Activated CD4-positive, alpha-beta T cell treated with anti-CD3 and anti-CD28 coated beads, Interleukin-2, amount 10 ng/mL, durations not matched to agents 24 days and 14 days (primary cell): ENCODE data around the gene P3H2. TPM values are rescaled to one million over a fixed set of nuclear protein-coding genes. Genes with fewer than 3 reads are reported as not detected.
A peak's percentile ranks its signal among the peaks of the same experiment; 100 is the strongest.
"Not testable (repeated sequence)": the region's sequence is repeated elsewhere in the genome, so short reads cannot be mapped to it uniquely, and the experiment has no call there.

Experiments
- DNase-seq: peaks from one replicate; pipeline ENCODE4 v3.0.0; 2022
- H3K27ac Mint-ChIP-seq: one replicate; pipeline ENCODE4 v1.8.0; 2022; ENCODE audit warnings: mild to moderate bottlenecking, mixed read lengths
- H3K27me3 Mint-ChIP-seq: one replicate; pipeline ENCODE4 v1.8.0; 2022; ENCODE audit warnings: mixed read lengths
- H3K36me3 Mint-ChIP-seq: one replicate; pipeline ENCODE4 v1.8.0; 2022; ENCODE audit warnings: low read depth, mild to moderate bottlenecking, mixed read lengths
- H3K4me1 Mint-ChIP-seq: one replicate; pipeline ENCODE4 v1.8.0; 2021; ENCODE audit warnings: mixed read lengths
- H3K4me3 Mint-ChIP-seq: one replicate; pipeline ENCODE4 v1.8.0; 2022; ENCODE audit warnings: mild to moderate bottlenecking, moderate library complexity, mixed read lengths
- H3K9me3 Mint-ChIP-seq: one replicate; pipeline ENCODE4 v1.8.0; 2021; ENCODE audit warnings: mixed read lengths
- intact Hi-C: fragments of 100-400 bp; cut with micrococcal nuclease; formaldehyde crosslinking; loops from one replicate; pipeline ENCODE4 v1.15.1; 2023
- total RNA-seq: library from RNA; stranded (reverse); gene quantifications from 2 replicates; pipeline ENCODE4 v1.2.3, GENCODE V29; 2022

The P3H2 gene
- total RNA-seq, 1 donor from 2014 or later, result not detected

DNA sequence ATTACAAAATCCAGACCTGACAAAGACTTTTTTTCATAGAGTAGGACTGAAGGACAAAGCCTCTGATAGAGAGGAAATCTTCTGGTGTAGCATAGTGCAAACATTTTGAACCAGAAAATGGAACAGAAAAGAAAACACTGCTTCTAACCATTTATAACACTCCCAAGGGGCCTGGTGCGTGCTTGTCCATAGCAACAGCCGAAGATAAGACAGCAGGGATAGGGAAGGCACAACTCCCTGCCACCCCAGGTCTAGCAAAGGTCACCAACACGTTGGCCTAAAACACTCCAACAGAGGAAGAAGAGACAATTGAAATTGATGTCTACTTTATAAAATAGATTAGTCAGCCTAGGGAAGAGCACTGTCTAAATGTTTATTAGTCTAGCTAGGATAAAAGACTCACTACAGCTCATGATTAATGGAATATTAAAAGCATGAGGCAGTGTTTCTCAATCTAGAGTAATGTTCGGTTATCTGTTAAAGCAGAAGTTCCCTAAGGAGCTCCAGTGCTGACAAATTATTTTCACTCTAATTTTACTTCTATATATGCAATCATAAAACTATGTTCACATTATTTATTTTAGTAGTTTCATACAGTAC lies 145.2 kb downstream of the P3H2 start:
- no peaks in the 10 kb centered on the region for H3K36me3 Mint-ChIP-seq
- H3K4me3 Mint-ChIP-seq, result no peak overlapping the region
- DNase-seq, result no peak
- H3K27me3 Mint-ChIP-seq, result peaks cover 18% of the 10 kb centered on the region
- no peaks in the 10 kb centered on the region for H3K4me1 Mint-ChIP-seq
- H3K27ac Mint-ChIP-seq, result no peak overlapping the region
- no peaks in the 10 kb centered on the region for H3K9me3 Mint-ChIP-seq
- intact Hi-C loops, result no loop called here

DNA sequence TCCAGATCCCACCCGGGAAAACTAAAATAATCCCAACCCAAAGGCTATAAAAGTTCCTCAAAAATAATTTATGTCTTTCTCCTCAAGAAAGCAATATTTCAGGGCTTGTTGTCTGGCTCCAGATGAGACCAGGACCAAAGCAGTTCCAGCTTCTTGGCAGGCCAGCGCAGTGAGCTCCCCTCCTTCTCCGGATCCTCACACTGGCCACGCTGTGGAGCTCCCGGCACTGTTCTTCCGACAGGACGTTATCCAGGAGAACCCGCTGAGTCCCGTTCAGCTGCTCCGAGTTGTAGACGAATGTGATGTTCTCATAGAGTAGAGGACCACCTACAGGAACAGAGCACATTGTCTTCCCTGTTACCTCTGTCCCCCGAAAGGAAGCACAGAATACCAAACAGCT lies 146.3 kb downstream of the P3H2 start:
- DNase-seq, result no peak
- H3K36me3 Mint-ChIP-seq, result no peaks in the 10 kb centered on the region
- no peak overlapping the region for H3K27ac Mint-ChIP-seq
- no peaks in the 10 kb centered on the region for H3K9me3 Mint-ChIP-seq
- no peaks in the 10 kb centered on the region for H3K4me1 Mint-ChIP-seq
- H3K27me3 Mint-ChIP-seq, result peaks cover 18% of the 10 kb centered on the region
- no peak overlapping the region for H3K4me3 Mint-ChIP-seq
- intact Hi-C loops, result no loop called here

DNA sequence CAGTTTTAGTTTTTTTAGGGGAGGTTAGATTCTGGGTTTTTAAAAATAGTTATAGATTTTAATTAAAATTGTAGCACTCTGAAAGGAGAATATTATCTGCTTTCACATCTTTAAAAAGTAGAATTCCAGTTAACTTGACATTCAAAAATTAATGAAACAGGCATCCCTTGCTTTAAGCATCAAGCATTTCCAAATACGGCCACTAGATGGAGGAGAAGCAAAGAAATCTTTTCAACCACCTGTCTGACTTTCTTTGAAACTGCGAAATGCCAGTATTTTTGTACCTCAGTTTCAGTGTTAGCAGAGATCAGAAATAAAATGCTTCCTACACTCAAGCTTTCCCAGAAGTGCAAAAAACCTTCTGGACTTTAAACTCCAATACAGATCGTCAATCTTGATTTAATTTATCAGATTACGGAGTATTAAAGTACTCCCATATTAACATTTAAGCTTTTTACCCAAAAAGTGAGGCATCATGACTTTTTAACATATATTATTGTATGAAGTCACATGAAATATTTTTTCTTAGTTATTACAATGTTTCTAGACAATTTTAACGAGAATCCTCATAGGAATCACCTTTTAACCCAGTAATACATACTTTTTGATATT lies 153.3 kb downstream of the P3H2 start:
- DNase-seq, result peak; percentile 81
- Mint-ChIP-seq H3K27ac (no peak overlapping the region), H3K36me3 (no peaks in the 10 kb centered on the region), H3K27me3 (peaks cover 15% of the 10 kb centered on the region), H3K4me3 (no peak overlapping the region), H3K9me3 (no peaks in the 10 kb centered on the region), H3K4me1 (peaks cover 6% of the 10 kb centered on the region)
- intact Hi-C loops, result loop anchor here (1.0 to 10.0 kb wide), 5 partner anchors 234 to 1083 kb away; partner anchors contain the start of gene CLDN1

DNA sequence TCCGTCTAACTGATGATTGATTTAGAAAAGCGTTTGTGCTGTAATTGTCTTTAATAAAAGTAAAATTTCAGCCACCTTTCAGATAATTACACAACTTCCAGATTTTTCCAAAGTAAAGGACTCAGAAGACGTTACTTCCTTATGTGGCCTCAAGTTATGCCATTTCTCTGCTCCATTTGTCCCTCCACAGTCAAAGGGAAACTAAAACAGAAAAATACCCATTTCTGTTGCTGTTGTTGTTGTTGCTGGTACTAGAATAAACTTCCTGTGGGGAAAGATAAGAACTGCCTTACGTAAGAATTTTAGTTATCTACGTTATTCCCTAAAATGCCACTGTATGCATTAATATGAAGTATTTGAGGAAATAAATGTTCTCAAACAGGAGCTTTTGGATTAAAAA lies 153.9 kb downstream of the P3H2 start:
- no peak overlapping the region for H3K27ac Mint-ChIP-seq
- peaks cover 15% of the 10 kb centered on the region for H3K27me3 Mint-ChIP-seq
- peaks cover 6% of the 10 kb centered on the region for H3K4me1 Mint-ChIP-seq
- H3K36me3 Mint-ChIP-seq, result no peaks in the 10 kb centered on the region
- intact Hi-C loops, result loop anchor here (1.0 to 10.0 kb wide), 5 partner anchors 234 to 1084 kb away; partner anchors contain the start of gene CLDN1
- H3K9me3 Mint-ChIP-seq, result no peaks in the 10 kb centered on the region
- no peak overlapping the region for H3K4me3 Mint-ChIP-seq
- no peak for DNase-seq

DNA sequence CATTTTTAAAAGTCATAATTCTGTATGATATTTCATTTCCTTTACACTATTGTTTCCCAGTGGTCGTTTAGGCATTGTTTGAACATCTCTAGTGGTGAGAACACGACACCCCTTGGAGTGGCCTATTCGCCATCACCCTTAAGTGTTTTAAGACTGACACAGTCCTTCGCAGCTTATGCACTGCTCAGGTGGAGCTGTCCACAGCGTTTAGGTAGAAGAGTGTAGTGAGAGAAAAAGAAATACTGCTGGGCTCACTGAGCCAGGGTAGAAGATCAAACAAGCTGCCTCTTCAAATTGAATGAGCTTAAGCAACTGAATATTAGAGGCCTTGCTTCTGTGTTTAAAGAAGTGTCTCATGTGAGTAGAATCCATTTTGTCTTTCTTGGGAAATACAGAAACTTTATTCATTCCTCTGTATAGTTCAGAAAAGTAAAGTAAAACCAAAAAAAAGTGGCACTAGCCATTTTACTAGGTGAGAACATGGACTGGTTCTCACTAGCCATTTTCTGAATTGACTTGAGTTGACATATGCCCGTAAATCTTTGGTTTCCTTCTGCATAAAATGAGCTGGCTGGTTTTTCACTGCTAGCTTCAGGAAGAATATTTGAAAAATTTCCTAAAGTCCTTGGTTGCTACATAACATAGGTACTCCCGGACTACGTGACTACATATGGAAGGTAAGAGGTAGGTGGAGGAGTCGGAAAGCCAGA lies 155.9 kb downstream of the P3H2 start:
- no peaks in the 10 kb centered on the region for H3K36me3 Mint-ChIP-seq
- DNase-seq, result no peak
- no peak overlapping the region for H3K27ac Mint-ChIP-seq
- no peaks in the 10 kb centered on the region for H3K9me3 Mint-ChIP-seq
- peaks cover 15% of the 10 kb centered on the region for H3K27me3 Mint-ChIP-seq
- intact Hi-C loops, result loop anchor here (10.0 kb wide), 1 partner anchor 730 kb away; no protein-coding TSS in a partner anchor
- peaks cover 15% of the 10 kb centered on the region for H3K4me1 Mint-ChIP-seq
- H3K4me3 Mint-ChIP-seq, result no peak overlapping the region

DNA sequence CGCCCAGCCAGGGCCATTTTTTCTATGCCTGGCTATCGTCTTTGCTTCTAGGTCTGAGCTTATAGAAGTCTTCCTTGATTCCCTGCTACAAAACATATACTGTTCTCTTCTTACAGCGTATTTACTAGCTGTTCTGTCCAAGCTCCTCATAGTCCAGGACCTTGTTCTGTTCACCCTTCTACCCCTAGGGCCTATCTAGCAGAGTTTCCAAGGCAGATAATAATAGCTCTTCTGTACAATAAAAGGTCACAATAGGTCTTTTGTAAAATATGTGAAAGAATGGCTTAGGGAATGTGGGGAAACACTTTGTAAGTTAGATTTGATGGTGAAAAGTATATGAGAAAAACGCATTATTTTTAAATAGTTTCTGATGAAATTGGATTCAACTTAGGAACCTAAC lies 158.2 kb downstream of the P3H2 start:
- Mint-ChIP-seq H3K4me1 (peaks cover 16% of the 10 kb centered on the region), H3K27ac (no peak overlapping the region), H3K4me3 (no peak overlapping the region), H3K27me3 (peaks cover 18% of the 10 kb centered on the region), H3K36me3 (no peaks in the 10 kb centered on the region), H3K9me3 (no peaks in the 10 kb centered on the region)
- no peak for DNase-seq
- intact Hi-C loops, result loop anchor here (10.0 kb wide), 1 partner anchor 732 kb away; no protein-coding TSS in a partner anchor

DNA sequence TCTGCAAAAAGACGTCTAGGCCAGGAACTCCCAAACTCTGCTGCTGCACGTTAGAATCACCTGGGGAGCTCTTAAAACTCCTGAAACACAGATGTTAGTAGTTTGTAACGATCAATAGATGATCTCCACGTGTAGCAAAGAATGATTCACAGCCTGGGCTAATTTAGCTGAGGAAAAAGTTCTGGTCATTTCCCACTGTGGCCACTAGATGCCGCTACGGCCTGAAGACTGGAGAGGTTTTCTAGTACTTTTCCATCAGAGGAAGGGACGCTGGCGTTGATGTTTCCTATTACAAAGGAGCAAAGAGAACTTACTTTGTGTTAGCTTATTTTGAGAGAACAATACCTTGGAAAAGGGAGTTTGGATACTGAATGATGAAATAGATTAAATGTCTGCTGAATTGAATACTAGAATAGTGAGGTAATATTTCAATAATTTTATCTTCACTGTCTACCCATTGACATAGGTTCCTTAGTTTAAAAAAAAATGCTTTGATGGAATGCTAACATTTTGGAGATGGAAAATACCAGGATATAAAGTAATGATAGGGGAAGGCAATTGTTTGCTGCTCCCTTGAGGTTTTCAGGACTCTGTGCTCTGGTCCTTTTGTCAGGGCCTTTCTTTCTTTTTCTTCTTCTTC lies 159.1 kb downstream of the P3H2 start:
- intact Hi-C loops, result loop anchor here (1.0 to 10.0 kb wide), 2 partner anchors 241 to 733 kb away; no protein-coding TSS in a partner anchor
- peaks cover 11% of the 10 kb centered on the region for H3K4me1 Mint-ChIP-seq
- no peak overlapping the region for H3K27ac Mint-ChIP-seq
- no peaks in the 10 kb centered on the region for H3K9me3 Mint-ChIP-seq
- no peaks in the 10 kb centered on the region for H3K36me3 Mint-ChIP-seq
- peaks cover 15% of the 10 kb centered on the region for H3K27me3 Mint-ChIP-seq
- no peak overlapping the region for H3K4me3 Mint-ChIP-seq
- peak; percentile 91 for DNase-seq

DNA sequence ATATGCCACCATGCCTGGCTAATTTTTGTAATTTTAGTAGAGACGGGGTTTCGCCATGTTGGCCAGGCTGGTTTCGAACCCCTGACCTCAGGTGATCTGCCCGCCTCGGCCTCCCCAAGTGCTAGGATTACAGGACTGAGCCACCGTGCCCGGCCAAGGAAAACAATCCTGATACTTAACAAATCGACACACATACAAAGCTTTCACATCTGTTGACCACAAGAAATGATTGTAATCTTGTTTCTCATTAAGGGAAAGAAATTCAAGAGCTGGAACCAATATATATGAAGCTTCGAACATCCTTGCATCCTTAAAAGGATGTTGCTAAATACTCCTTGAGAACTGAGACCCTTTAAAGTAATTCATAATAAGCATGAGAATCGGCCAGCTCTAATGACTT lies 159.6 kb downstream of the P3H2 start:
- not testable (repeated sequence) for H3K9me3 Mint-ChIP-seq, H3K36me3 Mint-ChIP-seq, DNase-seq, H3K27ac Mint-ChIP-seq, H3K4me3 Mint-ChIP-seq
- peaks cover 15% of the 10 kb centered on the region for H3K27me3 Mint-ChIP-seq
- H3K4me1 Mint-ChIP-seq, result peaks cover 11% of the 10 kb centered on the region
- intact Hi-C loops, result loop anchor here (1.0 to 10.0 kb wide), 2 partner anchors 241 to 734 kb away; no protein-coding TSS in a partner anchor

DNA sequence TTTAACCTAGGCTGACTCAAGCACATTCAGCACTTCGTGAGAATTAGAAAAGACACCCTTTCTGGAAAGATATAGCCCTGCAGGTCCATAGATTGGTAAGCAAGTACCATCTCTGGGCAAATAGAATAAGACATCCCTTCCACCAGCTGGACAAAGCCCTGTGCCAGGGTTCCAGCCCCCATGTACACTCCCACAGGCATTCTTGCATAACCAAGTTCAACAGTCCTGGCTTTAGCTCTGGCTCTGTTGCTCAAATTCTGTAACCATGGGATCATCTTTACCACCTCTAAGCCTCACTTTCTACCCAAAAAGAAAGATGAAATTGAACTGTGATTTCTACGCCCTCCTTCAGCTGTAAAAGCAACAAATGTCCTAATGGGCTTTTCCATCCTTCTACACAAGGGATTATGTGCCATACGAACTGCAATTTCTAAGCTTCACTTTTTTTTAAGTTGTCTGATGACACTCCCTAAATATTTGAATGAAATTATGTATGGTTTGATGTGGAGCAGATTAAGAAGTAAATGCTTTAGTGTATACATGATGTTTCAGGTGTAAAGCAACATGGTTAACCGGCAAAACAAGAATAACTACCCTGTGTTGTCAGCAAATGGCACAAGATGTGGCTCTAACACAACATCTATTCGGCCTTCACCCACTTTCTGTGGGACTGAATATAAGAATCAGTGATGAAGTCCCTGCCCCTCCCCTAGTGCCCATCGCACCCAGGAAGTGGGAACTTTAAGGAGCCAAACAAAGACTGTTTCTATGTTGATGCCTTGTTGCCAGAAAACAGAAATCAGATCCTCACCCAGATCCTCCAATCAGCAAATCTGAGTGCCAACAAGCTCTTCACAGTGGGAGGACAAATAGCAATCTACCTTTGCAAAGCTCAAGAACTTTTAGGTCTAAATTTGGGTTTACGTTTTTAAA lies 165.7 kb downstream of the P3H2 start:
- intact Hi-C loops, result no loop called here
- H3K4me1 Mint-ChIP-seq, result peaks cover 2% of the 10 kb centered on the region
- H3K27me3 Mint-ChIP-seq, result peaks cover 17% of the 10 kb centered on the region
- H3K27ac Mint-ChIP-seq, result no peak overlapping the region
- H3K36me3 Mint-ChIP-seq, result no peaks in the 10 kb centered on the region
- H3K9me3 Mint-ChIP-seq, result no peaks in the 10 kb centered on the region
- DNase-seq, result no peak
- no peak overlapping the region for H3K4me3 Mint-ChIP-seq

DNA sequence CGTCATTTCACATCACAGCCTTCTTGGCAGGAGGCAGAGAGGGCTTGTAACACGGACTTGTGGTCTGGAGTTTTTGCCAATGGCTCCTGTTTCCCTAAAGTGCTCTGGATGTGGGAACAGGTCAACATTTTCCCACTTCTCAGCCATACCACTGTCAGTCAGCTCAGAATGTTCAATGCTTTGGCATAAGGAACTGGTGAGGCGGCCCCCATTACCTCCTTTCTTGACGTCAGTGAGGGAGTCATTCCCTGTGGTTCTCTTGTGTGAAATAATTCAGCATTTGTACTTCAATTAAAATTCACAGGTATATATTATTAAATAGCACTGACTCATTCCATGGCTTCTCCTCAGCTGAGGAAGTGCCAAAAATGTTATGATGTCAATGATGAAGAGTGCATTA lies 167.1 kb downstream of the P3H2 start:
- Mint-ChIP-seq H3K36me3 (no peaks in the 10 kb centered on the region), H3K27ac (no peak overlapping the region)

DNA sequence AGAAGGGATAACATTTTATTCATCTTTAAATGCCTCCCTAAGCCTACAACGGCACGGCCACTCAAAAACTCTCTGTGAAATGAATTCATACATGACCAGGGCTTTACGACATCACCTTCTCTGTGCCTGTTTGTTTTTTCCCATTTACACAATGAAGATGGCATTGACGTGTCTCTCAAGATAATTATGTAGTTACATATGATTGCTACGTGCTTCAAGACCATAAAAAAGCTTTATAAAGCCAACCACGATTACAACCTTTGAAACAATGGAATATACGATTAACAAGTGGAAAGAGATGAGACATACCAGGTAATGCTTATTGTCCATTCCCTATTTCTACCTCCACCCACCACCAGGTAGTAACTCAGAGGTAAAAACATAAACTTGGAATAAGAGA lies 168.4 kb downstream of the P3H2 start:
- Mint-ChIP-seq H3K36me3 (no peaks in the 10 kb centered on the region), H3K4me1 (peaks cover 3% of the 10 kb centered on the region), H3K27me3 (peaks cover 8% of the 10 kb centered on the region), H3K27ac (no peak overlapping the region), H3K4me3 (no peak overlapping the region), H3K9me3 (no peaks in the 10 kb centered on the region)
- DNase-seq, result no peak
- intact Hi-C loops, result no loop called here

More for the DNA sequence above, 167.1 kb downstream of the P3H2 start:
- H3K27me3 Mint-ChIP-seq, result peaks cover 14% of the 10 kb centered on the region
- no peak for DNase-seq
- no peaks in the 10 kb centered on the region for H3K9me3 Mint-ChIP-seq
- intact Hi-C loops, result no loop called here
- H3K4me1 Mint-ChIP-seq, result no peaks in the 10 kb centered on the region
- H3K4me3 Mint-ChIP-seq, result no peak overlapping the region

DNA sequence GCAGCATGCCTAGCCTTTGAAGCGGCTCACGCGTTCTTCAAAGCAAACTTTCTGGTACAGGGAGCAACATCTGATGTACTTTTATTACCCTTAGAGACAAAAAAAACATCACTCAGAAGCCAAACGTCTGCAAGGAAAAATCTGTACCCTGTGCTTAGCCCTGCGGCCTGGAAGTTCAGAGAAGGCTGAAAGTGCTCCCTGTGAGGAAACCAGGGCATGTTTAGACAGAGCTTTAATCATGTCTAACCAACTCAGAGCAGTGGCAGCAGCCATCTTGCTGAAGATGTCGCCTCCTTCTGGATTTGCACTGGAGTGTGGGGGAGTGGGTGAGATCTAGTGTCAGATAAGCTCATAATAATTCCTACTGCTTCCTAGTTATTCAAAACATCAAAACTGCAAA lies 170.4 kb downstream of the P3H2 start:
- H3K27ac Mint-ChIP-seq, result no peak overlapping the region
- H3K36me3 Mint-ChIP-seq, result no peaks in the 10 kb centered on the region
- H3K27me3 Mint-ChIP-seq, result peaks cover 5% of the 10 kb centered on the region
- no peaks in the 10 kb centered on the region for H3K9me3 Mint-ChIP-seq
- intact Hi-C loops, result no loop called here
- no peak overlapping the region for H3K4me3 Mint-ChIP-seq
- no peak for DNase-seq
- peaks cover 3% of the 10 kb centered on the region for H3K4me1 Mint-ChIP-seq

DNA sequence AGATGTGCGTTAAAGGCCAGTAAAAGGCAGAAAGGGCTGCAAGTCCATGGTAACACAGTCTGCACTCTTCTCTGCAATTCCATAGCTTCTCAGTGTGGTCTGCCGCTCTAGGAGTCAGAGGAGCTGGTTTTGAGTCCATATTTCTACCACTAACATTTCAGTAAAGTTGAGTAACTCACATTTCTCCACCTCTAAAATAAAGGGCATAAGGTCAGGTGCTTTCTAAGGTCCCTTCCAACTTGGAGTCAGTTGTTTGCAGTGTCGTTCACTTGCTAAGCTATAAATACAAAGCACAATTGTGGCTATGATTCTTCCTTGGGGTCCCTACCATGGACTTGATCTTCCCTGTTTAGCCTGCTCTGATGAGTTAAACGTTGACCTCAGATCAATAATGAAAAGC lies 171.1 kb downstream of the P3H2 start:
- Mint-ChIP-seq H3K36me3 (no peaks in the 10 kb centered on the region), H3K4me3 (no peak overlapping the region), H3K27ac (no peak overlapping the region), H3K9me3 (no peaks in the 10 kb centered on the region), H3K27me3 (peaks cover 5% of the 10 kb centered on the region), H3K4me1 (peaks cover 3% of the 10 kb centered on the region)
- intact Hi-C loops, result loop anchor here (10.0 kb wide), 1 partner anchor 445 kb away; no protein-coding TSS in a partner anchor
- DNase-seq, result no peak
